Stimulated activated naive CD4-positive, alpha-beta T cell treated with Interleukin-2 at 50 U/mL for 16 hours (primary cell): ENCODE data around the gene CACNA1F.

Experiments
- DNase-seq: peaks from one replicate; lab custom pipeline; 2025; lab: John Stamatoyannopoulos, UW

Gene CACNA1F

DNA sequence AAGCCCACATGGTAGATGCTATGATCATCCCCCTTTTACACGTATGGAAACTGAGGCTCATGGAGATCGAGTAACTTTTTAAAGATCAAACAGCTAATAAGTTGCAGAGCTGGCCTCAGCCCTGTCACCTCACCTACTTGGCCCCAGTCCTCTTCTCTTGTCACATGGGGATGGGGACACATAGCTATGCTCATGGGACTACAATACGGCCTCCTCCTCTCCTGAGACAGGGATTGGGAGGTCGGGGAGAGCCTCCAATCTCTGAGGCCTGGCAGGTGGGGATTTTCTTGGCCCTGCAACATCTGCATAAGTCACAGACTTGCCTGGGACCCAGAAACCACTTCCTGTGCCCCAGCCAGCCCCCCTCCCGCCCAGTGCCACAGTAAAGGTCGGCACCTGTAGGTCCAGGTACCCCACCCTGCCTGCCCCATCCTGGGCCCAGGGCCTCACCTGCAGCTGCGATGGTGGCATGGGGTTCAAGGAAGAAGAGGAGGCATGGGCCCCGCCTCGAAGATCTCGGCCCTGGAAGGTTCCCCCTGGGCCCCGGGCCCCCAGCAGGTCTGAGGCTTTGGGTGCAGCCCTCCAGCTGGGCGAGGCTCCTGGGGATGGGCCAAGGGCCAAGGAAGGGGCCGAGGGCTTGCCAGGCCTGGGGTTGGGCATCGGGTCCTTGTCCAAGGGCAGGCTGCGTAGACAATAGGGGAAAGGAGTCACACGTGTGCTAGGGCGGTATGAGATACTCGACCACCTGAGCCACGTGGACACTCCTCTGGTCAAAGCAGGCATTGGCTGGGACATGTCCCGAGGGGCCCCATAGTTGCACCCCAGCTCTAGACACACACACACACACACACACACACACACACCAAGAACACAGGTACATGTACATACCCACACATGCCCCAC, 25.0 kb upstream of the CACNA1F start:
- no peak for DNase-seq

DNA sequence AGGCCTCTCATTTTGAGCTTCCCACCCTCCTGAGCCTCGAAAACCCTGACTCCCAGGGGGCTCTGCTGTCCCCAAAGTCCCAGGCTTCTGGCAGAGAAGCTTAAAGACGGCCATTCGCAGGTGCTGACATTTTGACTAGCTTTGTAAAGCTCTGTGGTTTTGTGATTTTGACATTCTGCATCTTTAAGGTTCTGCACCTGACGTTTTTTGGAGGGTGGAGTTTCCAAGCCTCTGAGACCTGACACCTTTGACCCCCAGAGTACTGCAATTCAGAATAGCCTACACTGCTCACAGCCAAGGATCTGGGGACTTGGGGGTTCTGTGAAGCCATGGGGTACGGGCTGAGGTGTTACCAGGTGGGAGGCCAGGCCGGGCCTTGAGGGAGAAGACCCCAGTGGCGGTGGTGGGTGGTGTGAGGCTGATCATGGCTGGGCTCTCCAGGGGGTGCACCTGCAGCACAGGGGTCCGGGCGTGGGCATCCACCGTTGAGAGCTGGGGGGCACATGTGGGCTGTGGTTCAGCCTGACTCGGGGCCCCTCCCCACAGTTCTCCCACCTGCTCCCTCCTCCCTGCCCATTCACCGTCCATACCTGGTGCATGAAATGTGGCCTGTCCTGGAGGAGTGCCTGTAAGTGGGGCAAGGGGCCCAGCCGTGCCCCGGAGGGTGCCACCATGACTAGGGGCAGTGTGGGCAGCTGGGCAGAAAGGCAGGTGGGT, 24.1 kb upstream of the CACNA1F start:
- no peak for DNase-seq

DNA sequence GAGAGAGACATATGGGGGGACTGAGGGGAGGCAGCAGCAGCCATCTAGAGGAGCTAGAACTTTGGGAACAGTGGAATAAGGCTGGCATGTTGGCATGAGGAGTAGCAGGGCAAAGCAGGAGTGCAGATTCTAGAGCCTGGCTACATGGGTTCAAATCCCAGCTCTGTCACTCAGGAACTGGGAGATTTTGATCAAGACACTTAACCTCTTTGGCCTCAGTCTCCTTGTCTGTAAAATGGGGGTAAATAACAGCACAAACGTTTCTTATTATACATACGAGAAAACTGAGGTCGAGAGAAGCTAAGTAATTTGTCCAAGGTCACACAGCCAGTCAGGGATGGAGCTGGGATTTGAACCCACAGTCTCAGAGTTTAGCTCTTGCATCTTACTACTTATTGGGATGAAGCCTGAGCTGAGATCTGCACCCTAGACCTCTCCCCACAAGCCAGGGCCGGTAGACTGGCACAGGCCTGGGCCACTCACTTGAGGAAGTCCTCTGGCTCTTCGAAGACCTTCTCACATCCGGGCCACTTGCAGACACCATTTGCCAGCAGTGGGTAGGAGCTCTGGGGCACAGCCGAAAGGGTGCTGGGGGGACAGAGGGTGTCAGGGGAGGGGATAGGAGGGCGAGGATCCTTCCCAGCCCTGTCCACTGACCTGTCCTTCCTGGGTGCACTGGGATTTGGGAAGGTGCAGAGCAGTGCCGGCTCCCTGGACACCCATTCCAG, 23.3 kb upstream of the CACNA1F start:
- DNase-seq, result no peak

DNA sequence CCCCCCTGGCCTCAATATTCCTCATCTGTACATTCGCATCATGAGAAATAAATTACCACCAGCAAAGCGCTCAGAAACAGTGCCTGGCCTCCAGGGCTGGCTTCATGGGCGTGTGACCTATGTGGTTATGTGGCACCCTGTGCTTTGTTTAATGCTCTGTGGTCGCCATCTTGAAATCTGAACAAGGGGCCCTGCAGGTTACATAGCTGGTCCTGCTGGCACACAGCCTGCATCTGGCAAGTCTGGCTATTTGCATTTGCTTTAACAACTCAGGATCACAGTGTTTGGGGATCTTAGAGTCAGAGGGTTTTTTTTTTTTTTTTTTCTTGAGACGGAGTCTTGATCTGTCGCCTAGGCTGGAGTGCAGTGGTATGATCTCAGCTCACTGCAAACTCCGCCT, 21.5 kb upstream of the CACNA1F start:
- no peak for DNase-seq

DNA sequence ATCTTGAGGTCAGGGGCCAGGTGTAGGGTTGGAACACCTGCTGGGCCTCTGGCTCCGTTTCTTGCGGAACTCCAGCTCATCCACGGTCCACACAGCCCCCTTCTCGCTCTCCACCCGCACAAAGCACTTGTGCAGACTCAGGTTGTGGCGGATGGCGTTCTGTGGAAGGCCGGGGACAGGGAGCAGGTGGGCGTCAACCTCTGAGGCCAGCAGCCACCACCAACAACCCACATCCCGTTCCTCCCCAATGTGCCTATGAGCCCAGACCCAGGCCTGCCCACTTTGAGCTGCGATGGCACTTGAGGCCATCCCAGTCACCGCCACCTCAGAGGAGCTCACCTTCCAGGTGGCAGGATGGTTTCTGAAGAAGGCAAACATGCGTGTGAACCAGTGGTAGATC, 18.2 kb upstream of the CACNA1F start:
- no peak for DNase-seq

DNA sequence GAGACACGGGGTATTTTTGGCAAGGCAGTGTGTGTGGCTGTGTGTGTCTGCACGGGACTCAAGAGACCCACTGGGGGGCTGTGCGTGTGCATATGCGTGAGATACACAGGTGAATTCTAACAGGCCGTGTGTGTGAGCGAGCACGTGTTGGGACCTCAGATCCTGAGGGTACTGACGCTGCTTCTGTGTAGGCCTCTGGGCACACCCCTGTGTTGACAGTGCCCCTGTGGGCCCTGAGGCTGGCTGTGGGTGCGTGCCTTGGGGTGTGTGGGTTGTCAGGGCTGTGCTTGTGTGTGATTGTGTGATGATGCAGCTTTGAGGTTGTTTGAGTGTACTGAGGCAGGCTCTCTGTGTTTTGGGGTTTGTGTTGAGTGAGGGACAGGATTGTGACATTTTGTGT, 17.4 kb upstream of the CACNA1F start:
- DNase-seq, result no peak

DNA sequence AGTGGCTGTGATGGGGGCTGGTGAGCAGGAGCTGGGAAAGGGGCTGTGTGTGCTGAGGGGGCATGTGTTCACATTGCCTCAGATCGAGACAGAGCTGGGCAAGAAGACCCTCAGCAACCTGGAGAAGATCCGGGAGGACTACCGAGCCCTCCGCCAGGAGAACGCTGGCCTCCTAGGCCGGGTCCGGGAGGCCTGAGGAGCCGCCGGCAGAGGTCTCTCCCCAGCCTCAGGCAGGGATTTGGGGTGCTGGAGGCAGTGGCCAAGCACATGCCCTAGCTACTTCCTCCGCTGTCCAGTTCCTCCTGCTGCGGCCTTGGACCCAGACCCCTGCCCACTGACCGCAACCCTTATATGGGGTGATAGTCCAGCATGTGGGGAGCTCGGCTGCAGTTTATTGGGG, 16.9 kb upstream of the CACNA1F start:
- DNase-seq, result no peak

DNA sequence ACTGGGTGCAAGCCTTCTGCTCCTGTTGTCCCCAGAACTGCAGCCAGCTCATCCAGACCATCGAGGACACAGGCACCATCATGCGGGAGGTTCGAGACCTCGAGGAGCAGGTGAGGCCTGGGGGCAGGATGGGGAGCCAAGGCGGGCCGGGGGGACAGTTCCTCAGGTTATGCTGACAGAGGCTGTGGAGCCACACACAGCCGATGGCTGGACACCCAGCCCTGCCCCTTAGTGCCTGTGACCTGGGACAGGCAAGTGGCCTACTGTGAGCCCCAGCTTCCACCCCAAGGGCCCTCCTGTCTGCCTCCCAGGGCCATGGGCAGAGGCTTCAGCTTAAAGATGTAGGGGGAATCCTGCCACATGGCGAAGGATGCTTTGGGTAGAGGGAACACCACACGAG, 16.5 kb upstream of the CACNA1F start:
- DNase-seq, result no peak

DNA sequence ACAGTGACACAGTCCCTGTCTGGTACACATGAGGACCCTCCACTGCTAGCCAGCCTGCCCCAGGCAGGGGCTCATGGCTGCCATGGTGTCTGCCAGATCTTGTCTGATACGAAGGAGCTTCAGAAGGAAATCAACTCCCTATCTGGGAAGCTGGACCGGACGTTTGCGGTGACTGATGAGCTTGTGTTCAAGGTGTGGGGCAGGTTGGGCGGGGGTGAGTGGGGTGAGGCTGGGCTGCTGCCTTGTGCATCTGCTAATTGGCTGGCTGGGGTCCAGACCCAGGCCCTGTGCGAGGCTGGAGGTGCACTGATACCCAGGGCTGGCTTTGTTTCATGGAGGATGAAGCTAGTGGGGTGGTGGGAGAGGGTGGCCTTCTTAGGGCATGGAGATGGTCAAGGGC, 15.9 kb upstream of the CACNA1F start:
- DNase-seq, result no peak

DNA sequence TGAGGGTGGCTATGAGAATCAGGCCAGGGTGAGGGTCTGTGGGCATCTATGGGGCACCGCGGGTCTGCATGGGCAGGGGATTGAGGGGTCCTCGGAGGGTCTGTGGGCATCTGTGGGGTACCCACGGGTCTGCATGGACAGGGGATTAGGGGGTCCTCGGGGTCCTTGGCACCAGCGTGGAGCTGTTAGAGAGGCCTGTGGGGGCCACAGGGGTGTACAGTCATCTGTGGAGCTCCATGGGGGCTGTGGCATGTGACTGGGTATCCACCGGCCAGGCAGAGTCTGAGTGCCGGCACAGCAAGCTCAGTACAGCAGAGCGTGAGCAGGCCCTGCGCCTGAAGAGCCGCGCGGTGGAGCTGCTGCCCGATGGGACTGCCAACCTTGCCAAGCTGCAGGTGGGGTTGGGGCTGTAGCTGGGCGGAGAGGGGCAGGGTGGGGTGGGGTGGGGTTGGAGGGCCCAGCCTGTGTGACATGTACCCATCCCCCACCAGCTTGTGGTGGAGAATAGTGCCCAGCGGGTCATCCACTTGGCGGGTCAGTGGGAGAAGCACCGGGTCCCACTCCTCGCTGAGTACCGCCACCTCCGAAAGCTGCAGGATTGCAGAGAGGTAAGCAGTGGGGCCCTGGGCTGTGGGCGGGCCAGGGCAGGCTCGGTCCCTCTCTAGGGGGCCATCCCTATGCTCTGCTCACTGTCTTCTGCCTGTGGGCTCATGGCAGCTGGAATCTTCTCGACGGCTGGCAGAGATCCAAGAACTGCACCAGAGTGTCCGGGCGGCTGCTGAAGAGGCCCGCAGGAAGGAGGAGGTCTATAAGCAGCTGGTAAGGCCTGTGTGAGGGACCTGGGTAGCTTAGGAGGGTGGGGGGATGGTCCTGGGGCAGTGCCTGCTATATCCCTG, 15.0 kb upstream of the CACNA1F start:
- DNase-seq, result no peak

DNA sequence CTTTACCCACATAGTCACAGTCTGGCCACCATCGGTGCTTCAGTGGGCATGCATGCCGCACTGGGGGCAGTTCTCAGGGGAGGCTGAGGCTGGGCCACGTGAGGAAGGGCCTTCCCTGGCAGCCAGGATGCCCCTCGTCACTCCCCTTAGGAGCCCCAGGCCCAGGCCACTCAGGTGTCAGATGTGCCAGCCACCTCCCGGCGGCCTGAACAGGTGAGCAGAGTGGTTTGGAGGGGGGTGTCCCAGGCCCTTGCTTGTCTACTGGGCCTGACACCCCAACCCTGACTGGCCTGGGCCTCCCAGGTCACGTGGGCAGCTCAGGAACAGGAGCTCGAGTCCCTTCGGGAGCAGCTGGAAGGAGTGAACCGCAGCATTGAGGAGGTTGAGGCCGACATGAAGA, 14.2 kb upstream of the CACNA1F start:
- no peak for DNase-seq

DNA sequence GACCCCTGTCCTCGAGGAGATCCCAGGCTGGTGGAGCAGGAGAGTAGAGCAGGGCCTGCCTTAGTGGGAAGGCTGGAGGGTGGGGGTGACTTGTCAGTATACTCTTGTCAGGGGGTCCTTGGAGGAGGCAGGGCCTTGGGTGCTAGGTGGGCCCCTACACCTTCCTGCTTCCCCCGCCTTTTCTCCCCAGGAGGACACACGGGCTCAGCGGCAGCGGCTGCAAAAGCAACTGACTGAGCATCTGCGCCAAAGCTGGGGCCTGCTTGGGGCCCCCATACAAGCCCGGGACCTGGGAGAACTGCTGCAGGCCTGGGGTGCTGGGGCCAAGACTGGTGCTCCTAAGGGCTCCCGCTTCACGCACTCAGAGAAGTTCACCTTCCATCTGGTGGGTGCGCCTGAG, 13.4 kb upstream of the CACNA1F start:
- no peak for DNase-seq

DNA sequence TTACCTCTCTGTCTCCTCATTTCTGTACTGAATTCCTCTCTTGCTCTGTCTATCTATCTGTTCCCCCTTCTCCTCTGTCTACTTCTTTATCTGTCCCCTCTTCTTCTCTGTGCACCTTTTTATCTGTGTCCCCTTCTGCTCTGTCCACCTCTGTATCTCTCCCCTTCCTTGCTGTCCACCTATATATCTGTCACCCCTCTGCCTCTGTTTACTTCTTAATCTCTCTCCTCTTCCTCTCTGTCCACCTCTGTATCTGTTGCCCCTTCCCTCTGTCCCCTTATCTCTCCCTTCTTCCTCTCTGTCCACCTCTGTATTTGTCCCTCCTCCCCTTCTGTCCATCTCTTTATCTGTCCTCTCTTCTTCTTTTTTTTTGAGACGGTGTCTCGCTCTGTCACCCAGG, 11.1 kb upstream of the CACNA1F start:
- DNase-seq, result no peak

DNA sequence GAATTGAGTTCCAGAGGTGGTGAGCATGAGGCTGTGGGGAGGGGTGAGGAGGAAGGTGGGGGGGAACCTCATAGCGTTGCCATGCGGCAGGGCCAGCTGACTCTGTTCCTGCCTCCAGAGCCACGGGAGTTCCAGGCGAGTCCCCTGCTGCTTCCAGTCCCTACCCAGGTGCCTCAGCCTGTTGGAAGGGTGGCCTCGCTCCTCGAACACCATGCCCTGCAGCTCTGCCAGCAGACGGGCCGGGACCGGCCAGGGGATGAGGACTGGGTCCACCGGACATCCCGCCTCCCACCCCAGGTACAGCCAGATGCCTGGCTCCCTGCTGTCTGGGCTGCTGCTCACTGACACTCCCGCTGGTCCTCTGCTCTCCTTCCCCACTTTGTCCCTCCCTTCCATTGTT, 10.0 kb upstream of the CACNA1F start:
- no peak for DNase-seq

DNA sequence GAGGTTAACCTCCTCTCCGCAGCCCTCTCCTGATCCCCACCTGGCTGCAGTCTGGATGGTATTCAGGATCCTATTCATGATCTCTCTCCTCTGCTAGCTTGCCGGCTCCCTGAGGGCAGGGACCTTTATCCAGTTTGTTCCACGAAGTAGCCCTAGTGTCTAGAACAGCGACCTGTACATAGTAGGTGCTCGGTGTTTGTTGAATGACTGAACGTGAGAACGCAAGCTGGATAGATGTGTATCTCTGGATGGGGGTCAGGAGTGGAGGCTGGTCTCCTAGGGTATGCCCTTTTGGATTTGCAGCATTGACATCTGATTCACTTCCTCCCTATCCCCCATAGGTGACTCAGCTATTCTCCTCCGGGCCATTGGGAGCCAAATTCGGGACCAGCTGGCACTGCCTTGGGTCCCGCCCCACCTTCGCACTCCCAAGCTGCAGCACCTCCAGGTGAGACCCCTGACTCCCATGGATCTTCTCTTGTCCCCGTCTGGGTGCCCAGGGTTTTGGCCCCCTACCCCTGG, 9.5 kb upstream of the CACNA1F start:
- DNase-seq, result no peak

DNA sequence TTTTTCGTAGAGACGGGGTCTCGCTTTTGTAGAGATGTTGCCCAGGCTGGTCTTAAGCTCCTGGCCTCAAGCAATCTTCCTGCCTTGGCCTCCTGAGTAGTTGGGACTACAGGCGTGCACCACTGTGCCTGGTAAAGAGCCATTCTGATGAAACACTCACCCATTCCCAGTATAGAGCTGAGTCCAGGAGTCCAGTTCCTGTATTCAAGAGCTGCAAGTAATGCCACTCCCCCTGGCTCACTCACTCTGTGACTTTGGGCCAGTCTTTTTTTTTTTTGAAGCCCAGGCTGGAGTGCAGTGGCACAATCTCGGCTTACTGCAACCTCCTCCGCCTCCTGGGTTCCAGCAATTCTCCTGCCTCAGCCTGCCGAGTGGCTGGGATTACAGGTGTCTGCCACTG, 5.6 kb upstream of the CACNA1F start:
- DNase-seq, result no peak

DNA sequence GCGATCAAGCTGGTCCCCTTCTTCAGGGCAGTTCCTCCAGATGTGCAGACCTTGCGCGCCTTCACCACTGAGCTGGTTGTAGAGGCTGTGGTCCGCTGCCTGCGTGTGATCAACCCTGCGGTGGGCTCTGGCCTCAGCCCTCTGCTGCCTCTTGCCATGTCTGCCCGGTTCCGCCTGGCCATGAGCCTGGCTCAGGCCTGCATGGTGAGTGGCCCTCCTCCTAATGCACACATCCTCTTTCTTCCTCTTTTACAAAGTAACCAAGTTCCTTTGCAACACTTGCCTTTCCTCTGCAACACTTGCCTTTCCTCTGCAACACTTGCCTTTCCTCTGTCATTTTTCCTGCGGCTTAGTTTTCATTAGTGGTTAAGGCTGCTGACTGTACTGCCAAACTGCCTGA, 3.9 kb upstream of the CACNA1F start:
- DNase-seq, result no peak

DNA sequence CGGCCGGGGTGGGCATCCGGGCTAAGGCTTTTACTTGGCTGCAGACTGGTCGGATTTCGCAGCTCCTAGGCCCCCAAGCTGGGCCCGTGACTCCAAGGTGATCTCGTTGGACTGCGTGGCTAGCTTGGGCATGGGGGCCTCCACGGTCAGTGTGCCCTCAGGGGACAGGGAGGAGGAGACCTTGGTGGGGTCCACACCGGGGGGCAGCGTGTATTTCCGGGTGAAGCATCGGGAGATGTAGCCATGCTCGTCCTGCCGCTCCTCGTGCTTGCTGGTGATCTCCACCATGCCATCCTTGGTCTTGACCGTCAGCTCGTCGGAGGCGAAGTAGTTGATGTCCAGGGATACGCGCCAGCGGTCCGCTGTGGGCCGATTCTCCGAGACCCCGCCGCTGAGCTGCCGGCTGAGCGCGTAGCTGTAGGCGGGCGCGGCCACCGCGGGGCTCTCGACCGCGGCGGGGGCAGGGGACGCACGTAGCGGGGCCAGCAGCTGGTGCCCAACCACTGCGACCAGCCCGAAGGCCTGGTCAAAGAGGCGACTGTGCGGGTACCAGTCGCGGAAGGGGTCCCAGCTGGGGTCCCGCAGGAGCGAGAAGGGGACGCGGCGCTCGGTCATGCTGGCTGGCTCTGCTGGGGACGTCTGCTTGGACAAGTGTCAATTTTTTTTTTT, 881 bp upstream of the CACNA1F start:
- DNase-seq, result no peak

DNA sequence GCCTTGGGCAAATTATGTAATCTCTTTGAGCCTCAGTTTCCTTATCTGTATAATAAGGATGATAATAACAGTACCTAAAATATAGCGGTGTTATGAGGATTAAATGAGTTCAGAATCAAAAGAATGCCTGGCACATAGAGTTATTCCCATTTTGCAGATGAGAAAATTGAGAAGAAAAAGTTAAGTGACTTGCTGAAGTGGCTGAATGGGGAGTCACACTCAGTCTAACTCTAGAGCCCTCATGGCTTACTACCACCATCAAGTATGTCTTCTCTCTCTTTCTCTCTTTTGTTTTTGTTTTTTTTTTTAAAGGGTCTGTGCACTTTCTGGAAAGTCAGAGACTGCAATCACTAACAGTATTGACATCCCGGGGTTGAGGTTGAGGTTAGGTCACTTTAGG, 615 bp downstream of the CACNA1F start:
- no peak for DNase-seq

DNA sequence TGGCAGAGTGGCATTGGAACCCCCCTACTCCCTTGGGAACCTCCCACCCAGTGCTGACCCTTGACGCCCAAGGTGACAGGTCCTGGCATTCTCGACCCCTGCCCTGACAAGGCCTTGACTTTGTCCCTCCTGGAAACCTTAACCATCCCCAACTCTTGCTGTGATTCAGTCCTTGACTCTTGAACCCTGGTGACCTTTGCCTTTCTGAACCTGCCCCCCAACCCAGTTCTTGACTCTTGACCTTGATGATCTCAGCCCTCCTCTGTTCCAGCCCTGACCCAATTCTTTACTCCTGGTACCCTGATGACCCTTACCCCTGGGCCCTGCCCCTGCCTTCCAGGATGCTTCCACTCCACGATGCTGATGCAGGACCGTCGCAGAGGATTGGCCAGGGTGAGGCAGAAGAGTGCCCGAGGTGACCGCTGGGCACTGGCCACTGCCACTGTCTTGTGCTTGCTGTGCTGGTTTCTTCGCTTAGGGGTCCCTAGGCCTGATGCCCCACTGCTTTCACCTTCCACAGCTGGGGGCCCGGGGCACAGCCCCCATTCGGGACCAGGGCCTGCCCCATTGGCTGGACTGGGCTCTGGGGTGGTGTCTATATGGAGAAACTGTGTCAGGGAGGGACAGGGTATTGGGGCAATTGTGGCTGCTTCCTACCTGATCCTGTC, 1.7 kb downstream of the CACNA1F start:
- DNase-seq, result no peak
